Right kidney (tissue), 1 donor: ENCODE data around the gene ANTXR1.

Source experiments
- DNase-seq: peaks from one replicate; pipeline ENCODE4 v3.0.0-alpha.2; 2016

ANTXR1 gene

GRCh38 chr2:69033461-69034095 is 20.6 kb downstream of the ANTXR1 start:
- DNase-seq = no peak

- no peak for DNase-seq
These were observed 21.1 kb downstream of the ANTXR1 start for GRCh38 chr2:69034122-69034521.

GRCh38 chr2:69034845-69035244 is 21.9 kb downstream of the ANTXR1 start:
- DNase-seq = no peak

- DNase-seq = no peak
These were observed 23.9 kb downstream of the ANTXR1 start for GRCh38 chr2:69036926-69037325.

- no peak for DNase-seq
These were observed 28.2 kb downstream of the ANTXR1 start for GRCh38 chr2:69041214-69041613.

- no peak for DNase-seq
These were observed 30.9 kb downstream of the ANTXR1 start for GRCh38 chr2:69043736-69044400.

- no peak for DNase-seq
These were observed 33.3 kb downstream of the ANTXR1 start for GRCh38 chr2:69046221-69046662.

GRCh38 chr2:69047625-69048145 is 34.7 kb downstream of the ANTXR1 start:
- no peak for DNase-seq

GRCh38 chr2:69050802-69051201 is 37.8 kb downstream of the ANTXR1 start:
- no peak for DNase-seq

- no peak for DNase-seq
These were observed 40.5 kb downstream of the ANTXR1 start for GRCh38 chr2:69053416-69053965.

GRCh38 chr2:69054431-69054830 is 41.5 kb downstream of the ANTXR1 start:
- DNase-seq = no peak

- DNase-seq = no peak
These were observed 42.9 kb downstream of the ANTXR1 start for GRCh38 chr2:69055688-69056470.

- DNase-seq = no peak
These were observed 44.7 kb downstream of the ANTXR1 start for GRCh38 chr2:69057660-69058059.

GRCh38 chr2:69059731-69060290 is 46.8 kb downstream of the ANTXR1 start:
- no peak for DNase-seq

- DNase-seq = no peak
These were observed 48.0 kb downstream of the ANTXR1 start for GRCh38 chr2:69060938-69061501.

- DNase-seq = no peak
These were observed 48.5 kb downstream of the ANTXR1 start for GRCh38 chr2:69061525-69061924.

GRCh38 chr2:69062307-69062962 is 49.5 kb downstream of the ANTXR1 start:
- DNase-seq = no peak

GRCh38 chr2:69065735-69066336 is 52.9 kb downstream of the ANTXR1 start:
- DNase-seq = no peak

- DNase-seq = no peak
These were observed 54.1 kb downstream of the ANTXR1 start for GRCh38 chr2:69067026-69067630.

- no peak for DNase-seq
These were observed 54.9 kb downstream of the ANTXR1 start for GRCh38 chr2:69067866-69068265.

- no peak for DNase-seq
These were observed 58.0 kb downstream of the ANTXR1 start for GRCh38 chr2:69070969-69071368.
